K562 (cell line): ENCODE results near the gene MYL12A. TPM values are rescaled to one million over a fixed set of nuclear protein-coding genes. Genes with fewer than 3 reads are reported as not detected.
A peak's percentile ranks its signal among the peaks of the same experiment; 100 is the strongest.

Source experiments
- AFF4 ChIP-seq: sonication (generic); formaldehyde crosslinking; IDR thresholded peaks from 2 replicates; pipeline ENCODE4 v1.8.0; 2023; ENCODE audit warnings: mild to moderate bottlenecking, missing genetic modification reagents
- C11orf30 ChIP-seq: fragments of 450-650 bp; IDR thresholded peaks from 2 replicates; pipeline ENCODE4 v1.6.1; 2016; ENCODE audit warnings: low read depth, mild to moderate bottlenecking
- CBX5 ChIP-seq: IDR thresholded peaks from 2 replicates; pipeline ENCODE4 v1.6.1; 2014; ENCODE audit warnings: low read depth, borderline replicate concordance
- ESRRA ChIP-seq: fragments of 450-650 bp; IDR thresholded peaks from 2 replicates; pipeline ENCODE4 v1.6.1; 2014; ENCODE audit warnings: low read depth, mild to moderate bottlenecking, moderate library complexity, borderline replicate concordance
- FOXA3 ChIP-seq, 2 experiments: fragments of 450-650 bp in 1 of 2; sonication (generic) in 1 of 2; formaldehyde crosslinking; IDR thresholded peaks in 1 of 2; conservative IDR thresholded peaks in 1 of 2; 2 replicates each; pipeline versions ENCODE4 v1.4.0 to v1.8.0; 2020 to 2022; ENCODE audit warnings: mild to moderate bottlenecking in 2 of 2, missing genetic modification reagents in 1 of 2
- LEF1 ChIP-seq: fragments of 450-650 bp; IDR thresholded peaks from 2 replicates; pipeline ENCODE4 v1.6.1; 2016; ENCODE audit warnings: mild to moderate bottlenecking
- PHF20 ChIP-seq: fragments of 450-650 bp; IDR thresholded peaks from 2 replicates; pipeline ENCODE4 v1.6.1; 2018; ENCODE audit not compliant: partially characterized antibody
- PHF8 ChIP-seq: fragments of 200-600 bp; sonication (generic); IDR thresholded peaks from 2 replicates; pipeline ENCODE4 v1.6.1; 2012; ENCODE audit warnings: mixed run types, mild to moderate bottlenecking, inconsistent platforms, low read length, moderate library complexity, borderline replicate concordance
- RBBP5 ChIP-seq: fragments of 200-600 bp; sonication (generic); IDR thresholded peaks from 2 replicates; pipeline ENCODE4 v1.6.1; 2012; ENCODE audit warnings: borderline replicate concordance, mild to moderate bottlenecking, low read length, control low read depth, inconsistent platforms; ENCODE audit not compliant: insufficient read depth, poor library complexity, severe bottlenecking
- RREB1 ChIP-seq: fragments of 250-450 bp; sonication (Bioruptor Pico); IDR thresholded peaks from 2 replicates; pipeline ENCODE4 v1.4.0; 2020
- TFAP4 ChIP-seq: sonication (generic); formaldehyde crosslinking; IDR thresholded peaks from 2 replicates; pipeline ENCODE4 v1.8.0; 2022; ENCODE audit warnings: missing genetic modification reagents, mild to moderate bottlenecking, moderate library complexity, borderline replicate concordance
- ZNF311 ChIP-seq: fragments of 250-450 bp; sonication (Bioruptor Pico); IDR thresholded peaks from 2 replicates; pipeline ENCODE4 v1.4.0; 2020; ENCODE audit warnings: mild to moderate bottlenecking, moderate library complexity
- ZNF583 ChIP-seq: fragments of 250-450 bp; sonication (Bioruptor Pico); IDR thresholded peaks from 2 replicates; pipeline ENCODE4 v1.4.0; 2020
- polyA plus RNA-seq, 8 experiments: library from polyadenylated mRNA; depleted of rRNA in 4 of 8; stranded (reverse) in 5 of 8; unstranded in 3 of 8; fragments of >200 nt; fragmentation: Nextera tagmentation in 2 of 8; fragmentation: Illumina TruSeq in 1 of 8; extraction: Ambion mirVana in 2 of 8; extraction: Trizol in 1 of 8; gene quantifications; 2 replicates each; pipeline versions ENCODE4 v1.2.1 to v1.2.3, GENCODE V29; 2011 to 2014; ENCODE audit warnings: inconsistent platforms in 1 of 8, missing spikeins in 1 of 8
- total RNA-seq, 7 experiments: library from RNA; depleted of rRNA in 6 of 7; stranded (reverse); fragments of >200 nt in 6 of 7; fragmentation: Illumina TruSeq in 2 of 7; extraction: Trizol in 2 of 7; gene quantifications; 2 replicates each; pipeline versions ENCODE4 v1.2.1 to v1.2.3, GENCODE V29; 2011 to 2021; ENCODE audit warnings: low replicate concordance in 1 of 7
- TF ChIP-seq, protein P1 (sequence below): fragments of 450-650 bp; IDR thresholded peaks from 2 replicates; pipeline ENCODE4 v1.6.1; 2016; ENCODE audit warnings: antibody characterized with exemption

Gene MYL12A
- total and polyA plus RNA-seq, 9 of the 15 experiments (the other 6 are each of a cell fraction or from before 2014, with no cell fraction given), result 308 to 1,031 (median 559) TPM

DNA sequence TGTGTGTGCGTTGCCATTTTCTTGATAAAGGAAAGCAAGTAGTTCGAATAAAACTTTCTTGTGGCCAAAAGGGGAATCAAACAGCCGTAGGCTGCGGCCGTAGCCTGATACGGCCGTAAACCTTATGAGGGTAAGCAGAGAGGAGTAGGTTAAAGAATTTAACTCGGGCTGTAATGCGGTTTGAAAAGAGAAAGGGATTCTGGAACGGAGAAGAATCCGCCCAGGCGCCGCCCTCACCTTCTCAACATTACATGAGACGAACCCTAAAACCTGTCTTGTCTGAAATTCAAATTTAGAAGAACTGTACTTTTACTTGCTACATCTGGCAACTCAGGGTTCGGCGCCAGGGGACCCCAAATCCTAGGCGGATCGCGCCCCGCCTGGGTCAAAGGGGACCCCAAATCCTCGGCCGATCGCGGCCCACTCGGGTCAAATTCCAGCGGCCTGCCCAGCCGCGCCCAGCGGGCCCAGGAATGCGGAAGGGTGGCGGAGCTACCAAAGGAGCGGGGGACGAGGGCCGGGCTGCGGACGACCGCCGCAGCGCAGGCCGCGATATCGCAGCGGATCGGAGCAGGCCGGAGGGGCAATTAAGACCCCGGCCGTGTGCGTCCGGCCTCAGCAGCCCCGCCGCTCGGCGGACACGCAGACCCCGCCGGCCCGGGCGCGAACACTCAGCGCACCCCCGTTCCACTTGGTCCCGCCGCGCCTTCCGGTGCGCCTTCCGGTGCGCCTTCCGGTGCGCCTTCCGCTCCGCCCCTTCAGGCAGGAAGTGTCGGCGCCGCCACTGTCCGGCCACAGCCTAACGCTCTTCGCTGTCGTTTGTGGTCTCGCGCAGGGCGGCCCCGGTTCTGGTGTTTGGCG is 14.0 kb downstream of the MYL12A start, which contains the start of gene MYL12B (continued):
- TF ChIP-seq, protein P1, sequence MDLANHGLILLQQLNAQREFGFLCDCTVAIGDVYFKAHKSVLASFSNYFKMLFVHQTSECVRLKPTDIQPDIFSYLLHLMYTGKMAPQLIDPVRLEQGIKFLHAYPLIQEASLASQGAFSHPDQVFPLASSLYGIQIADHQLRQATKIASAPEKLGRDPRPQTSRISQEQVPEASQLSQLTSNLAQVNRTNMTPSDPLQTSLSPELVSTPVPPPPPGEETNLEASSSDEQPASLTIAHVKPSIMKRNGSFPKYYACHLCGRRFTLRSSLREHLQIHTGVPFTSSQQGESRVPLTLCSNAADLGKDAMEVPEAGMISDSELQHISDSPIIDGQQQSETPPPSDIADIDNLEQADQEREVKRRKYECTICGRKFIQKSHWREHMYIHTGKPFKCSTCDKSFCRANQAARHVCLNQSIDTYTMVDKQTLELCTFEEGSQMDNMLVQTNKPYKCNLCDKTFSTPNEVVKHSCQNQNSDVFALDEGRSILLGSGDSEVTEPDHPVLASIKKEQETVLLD, result peak; percentile 48; the same call in 1 of the 2 replicates
- TF ChIP-seq ZNF583 (CRISPR knock-in tag) (peak; percentile 18; the same call in 1 of the 2 replicates), CBX5 (no peak), FOXA3 (CRISPR knock-in tag; conservative IDR thresholded peaks at IDR 0.05 in 1 of 2, IDR thresholded peaks at IDR 0.05 in 1 of 2) (0 out of 4 replicates have a peak, but pooled peaks of 1 of the 2 experiments have one; percentile 14), PHF8 (peak; percentile 86), TFAP4 (peak; percentile 84), RBBP5 (peak; percentile 100), C11orf30 (peak; percentile 82), PHF20 (peak; percentile 92), ESRRA (peak; percentile 64; the same call in 1 of the 2 replicates), RREB1 (0 out of 2 replicates have a peak, but pooled peaks have one; percentile 32), ZNF311 (CRISPR knock-in tag) (no peak), AFF4 (CRISPR knock-in tag) (peak; percentile 59), LEF1 (peak; percentile 27; the same call in 1 of the 2 replicates)
